ENCODE data around the gene WDR59. TPM values are rescaled to one million over a fixed set of nuclear protein-coding genes. Genes with fewer than 3 reads are reported as not detected.

WDR59 gene
- total and polyA plus RNA-seq, 7 donors = 6.2 to 40.7 (median 20.3) TPM

DNA sequence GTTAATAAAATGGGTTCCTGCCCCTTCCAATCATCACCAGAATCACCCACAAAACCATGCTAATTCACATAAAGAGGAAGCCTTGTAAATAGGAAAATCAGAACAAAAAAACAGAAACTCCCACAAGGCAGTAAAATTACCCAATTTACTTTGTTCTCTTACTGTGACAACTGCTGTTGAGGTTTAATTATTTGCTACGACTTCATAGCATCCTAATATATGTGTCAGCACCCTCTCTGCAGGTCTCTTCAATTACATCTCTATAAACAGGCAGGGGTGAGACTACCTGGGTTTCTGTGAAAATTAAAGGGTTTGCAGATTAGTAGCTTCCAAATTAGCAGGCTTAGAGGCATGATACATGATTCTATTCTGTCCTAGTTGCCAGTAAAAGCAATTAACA lies 2.7 kb downstream of the WDR59 start:
- H3K27me3 ChIP-seq = no peaks in the 10 kb centered on the region
- WGBS, 2 donors = 70 to 79% methylated on average over 1 of the region's 1 CpG
- peaks cover 0 to 14% (median 0%) of the 10 kb centered on the region in 4 donors for H3K36me3 ChIP-seq
- peaks cover 0 to 23% (median 16%) of the 10 kb centered on the region in 4 donors for H3K4me1 ChIP-seq
- intact Hi-C loops (cut with DNase I) = loop anchor here (10.0 kb wide), 1 partner anchor 253 kb away; no protein-coding TSS in a partner anchor
- no peak overlapping the region for H3K4me3 ChIP-seq
- TF ChIP-seq EP300 (IDR thresholded peaks at IDR 0.05) (no peak), POLR2AphosphoS5 (IDR thresholded peaks at IDR 0.05) (no peak), POLR2A (IDR thresholded peaks at IDR 0.05) (no peak)
- TF ChIP-seq, protein P1, sequence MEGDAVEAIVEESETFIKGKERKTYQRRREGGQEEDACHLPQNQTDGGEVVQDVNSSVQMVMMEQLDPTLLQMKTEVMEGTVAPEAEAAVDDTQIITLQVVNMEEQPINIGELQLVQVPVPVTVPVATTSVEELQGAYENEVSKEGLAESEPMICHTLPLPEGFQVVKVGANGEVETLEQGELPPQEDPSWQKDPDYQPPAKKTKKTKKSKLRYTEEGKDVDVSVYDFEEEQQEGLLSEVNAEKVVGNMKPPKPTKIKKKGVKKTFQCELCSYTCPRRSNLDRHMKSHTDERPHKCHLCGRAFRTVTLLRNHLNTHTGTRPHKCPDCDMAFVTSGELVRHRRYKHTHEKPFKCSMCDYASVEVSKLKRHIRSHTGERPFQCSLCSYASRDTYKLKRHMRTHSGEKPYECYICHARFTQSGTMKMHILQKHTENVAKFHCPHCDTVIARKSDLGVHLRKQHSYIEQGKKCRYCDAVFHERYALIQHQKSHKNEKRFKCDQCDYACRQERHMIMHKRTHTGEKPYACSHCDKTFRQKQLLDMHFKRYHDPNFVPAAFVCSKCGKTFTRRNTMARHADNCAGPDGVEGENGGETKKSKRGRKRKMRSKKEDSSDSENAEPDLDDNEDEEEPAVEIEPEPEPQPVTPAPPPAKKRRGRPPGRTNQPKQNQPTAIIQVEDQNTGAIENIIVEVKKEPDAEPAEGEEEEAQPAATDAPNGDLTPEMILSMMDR (IDR thresholded peaks at IDR 0.05) = no peak
- no peak overlapping the region for H3K27ac ChIP-seq
- no peak for DNase-seq
- no peaks in the 10 kb centered on the region for H3K9me3 ChIP-seq

DNA sequence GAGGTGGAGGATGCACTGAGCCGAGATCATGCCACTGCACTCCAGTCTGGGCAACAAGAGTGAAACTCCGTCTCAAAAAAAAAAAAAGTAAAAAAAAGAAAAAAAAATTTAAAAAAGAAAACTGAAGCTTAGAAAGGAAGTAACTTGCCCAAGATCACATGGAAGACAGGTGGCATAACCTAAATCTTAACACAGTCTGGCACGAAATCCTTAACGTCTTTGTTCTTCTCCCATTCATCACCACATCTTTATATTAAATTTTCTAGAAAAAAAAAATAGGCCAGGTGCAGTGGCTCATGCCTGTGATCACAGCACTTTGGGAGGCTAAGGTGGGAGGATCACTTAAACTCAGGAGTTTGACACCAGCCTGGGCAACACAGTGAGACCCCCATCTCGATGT lies 9.3 kb downstream of the WDR59 start:
- no peak for DNase-seq
- no peaks in the 10 kb centered on the region for H3K9me3 ChIP-seq
- no peak overlapping the region for H3K27ac ChIP-seq
- WGBS, 2 donors = 78 to 93% methylated on average over 5 of the region's 5 CpGs
- no peaks in the 10 kb centered on the region for H3K4me1 ChIP-seq
- H3K4me3 ChIP-seq = no peak overlapping the region
- H3K36me3 ChIP-seq = peaks cover 0 to 20% (median 3%) of the 10 kb centered on the region in 4 donors
- intact Hi-C loops (cut with DNase I) = no loop called here
- H3K27me3 ChIP-seq = no peaks in the 10 kb centered on the region
- TF ChIP-seq, protein P1 (IDR thresholded peaks at IDR 0.05) = no peak
- TF ChIP-seq POLR2A (IDR thresholded peaks at IDR 0.05) (no peak), POLR2AphosphoS5 (IDR thresholded peaks at IDR 0.05) (no peak), EP300 (IDR thresholded peaks at IDR 0.05) (no peak)

DNA sequence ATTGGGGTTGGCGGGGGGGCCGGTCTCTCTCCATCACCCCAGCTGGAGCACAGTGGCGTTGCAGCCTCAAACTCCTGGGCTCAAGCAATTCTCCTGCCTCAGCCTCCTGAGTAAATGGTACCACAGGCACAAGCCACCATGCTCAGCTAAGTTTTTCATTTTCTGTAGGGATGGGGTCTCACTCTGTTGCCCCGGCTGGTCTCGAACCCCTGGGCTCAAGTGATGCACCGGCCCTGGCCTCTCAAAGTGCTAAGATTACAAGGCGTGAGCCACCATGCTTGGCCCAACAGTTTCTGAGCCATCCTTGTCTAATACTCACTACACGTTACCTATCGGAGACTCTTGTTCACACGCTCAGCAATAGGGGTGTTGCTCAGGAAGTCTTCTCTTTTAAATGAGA lies 11.6 kb downstream of the WDR59 start:
- intact Hi-C loops (cut with DNase I) = no loop called here

DNA sequence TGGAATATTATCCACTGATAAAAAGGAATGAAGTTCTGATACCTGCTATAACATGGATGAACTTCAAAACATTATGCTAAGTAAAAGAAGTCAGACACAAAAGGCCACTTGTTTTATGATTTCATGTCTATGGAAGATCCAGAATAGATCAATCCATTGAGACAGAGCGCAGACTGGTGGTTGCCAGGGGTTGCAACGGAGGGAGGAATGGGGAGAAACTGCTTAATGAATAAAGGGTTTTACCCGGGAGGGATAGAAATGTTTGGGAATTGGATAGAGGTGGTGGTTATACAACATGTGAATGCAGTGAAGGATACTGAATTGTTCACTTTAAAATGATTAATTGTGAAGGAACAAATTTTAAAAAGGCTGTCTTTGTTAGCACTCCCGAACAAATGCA lies 30.2 kb downstream of the WDR59 start:
- Histone ChIP-seq H3K9me3 (no peaks in the 10 kb centered on the region), H3K27me3 (no peaks in the 10 kb centered on the region), H3K27ac (no peak overlapping the region), H3K36me3 (peaks cover 0 to 57% (median 11%) of the 10 kb centered on the region in 4 donors), H3K4me3 (no peak overlapping the region), H3K4me1 (no peaks in the 10 kb centered on the region)
- DNase-seq = no peak
- intact Hi-C loops (cut with DNase I) = no loop called here
- TF ChIP-seq, protein P1 (IDR thresholded peaks at IDR 0.05) = no peak
- TF ChIP-seq EP300 (IDR thresholded peaks at IDR 0.05) = no peak
- TF ChIP-seq POLR2A (IDR thresholded peaks at IDR 0.05) = no peak
- TF ChIP-seq POLR2AphosphoS5 (IDR thresholded peaks at IDR 0.05) = no peak
- 95 to 96% methylated on average over 4 of the region's 4 CpGs for WGBS, 2 donors

More for the DNA sequence above, 11.6 kb downstream of the WDR59 start:
- Histone ChIP-seq H3K4me1 (no peaks in the 10 kb centered on the region), H3K36me3 (peaks cover 0 to 15% (median 3%) of the 10 kb centered on the region in 4 donors), H3K27ac (no peak overlapping the region), H3K9me3 (no peaks in the 10 kb centered on the region), H3K27me3 (no peaks in the 10 kb centered on the region), H3K4me3 (no peak overlapping the region)
- TF ChIP-seq EP300 (IDR thresholded peaks at IDR 0.05) = no peak
- no peak for TF ChIP-seq POLR2AphosphoS5 (IDR thresholded peaks at IDR 0.05)
- TF ChIP-seq POLR2A (IDR thresholded peaks at IDR 0.05) = no peak
- TF ChIP-seq, protein P1 (IDR thresholded peaks at IDR 0.05) = no peak
- WGBS, 2 donors = 88 to 93% methylated on average over 10 of the region's 10 CpGs
- no peak for DNase-seq

DNA sequence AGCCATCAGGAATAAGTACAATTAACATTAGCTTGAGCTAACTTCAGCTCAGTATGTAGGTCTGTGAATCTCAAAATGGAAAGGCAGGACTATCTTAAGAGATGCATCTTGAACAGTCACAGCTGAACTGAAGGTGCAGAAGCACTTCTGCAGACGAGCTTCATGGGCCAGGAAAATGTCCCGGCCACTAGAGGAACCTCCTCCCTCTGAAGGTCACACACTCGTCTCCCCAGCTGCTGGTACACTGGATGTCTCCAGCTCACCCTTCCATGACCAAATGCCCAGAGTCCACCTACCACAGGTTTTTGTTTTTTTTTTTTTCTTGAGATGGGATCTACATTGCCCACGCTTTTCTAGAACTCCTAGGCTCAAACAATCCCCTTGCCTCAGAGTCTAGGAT lies 33.2 kb downstream of the WDR59 start:
- TF ChIP-seq POLR2A (IDR thresholded peaks at IDR 0.05) (no peak), EP300 (IDR thresholded peaks at IDR 0.05) (no peak), POLR2AphosphoS5 (IDR thresholded peaks at IDR 0.05) (no peak)
- TF ChIP-seq, protein P1 (IDR thresholded peaks at IDR 0.05) = no peak
- Histone ChIP-seq H3K4me3 (no peak overlapping the region), H3K27me3 (no peaks in the 10 kb centered on the region), H3K9me3 (no peaks in the 10 kb centered on the region), H3K36me3 (peaks cover 9 to 75% (median 29%) of the 10 kb centered on the region in 4 donors), H3K4me1 (no peaks in the 10 kb centered on the region), H3K27ac (no peak overlapping the region)
- WGBS, 2 donors = 87 to 91% methylated on average over 4 of the region's 4 CpGs
- intact Hi-C loops (cut with DNase I) = no loop called here
- DNase-seq = no peak
